Measurements from ENCODE around the gene LPP.

LPP gene

GRCh38 chr3:188782613-188783124, 628.7 kb downstream of the LPP start:
- DNase-seq (ENCODE audit: low read depth, low spot score), result no peak

- no peak for DNase-seq (ENCODE audit: low read depth, low spot score)
These were observed 632.5 kb downstream of the LPP start for GRCh38 chr3:188786424-188786823.

GRCh38 chr3:188788621-188789081, 634.7 kb downstream of the LPP start:
- DNase-seq (ENCODE audit: low read depth, low spot score), result no peak

- DNase-seq (ENCODE audit: low read depth, low spot score), result no peak
These were observed 635.3 kb downstream of the LPP start for GRCh38 chr3:188789251-188789650.

- DNase-seq (ENCODE audit: low read depth, low spot score), result no peak
These were observed 637.4 kb downstream of the LPP start for GRCh38 chr3:188791311-188791710.

GRCh38 chr3:188792793-188793192, 638.8 kb downstream of the LPP start:
- DNase-seq (ENCODE audit: low read depth, low spot score), result no peak

GRCh38 chr3:188796122-188796631, 642.2 kb downstream of the LPP start:
- no peak for DNase-seq (ENCODE audit: low read depth, low spot score)

- no peak for DNase-seq (ENCODE audit: low read depth, low spot score)
These were observed 643.1 kb downstream of the LPP start for GRCh38 chr3:188797045-188797444.

GRCh38 chr3:188798556-188799145, 644.7 kb downstream of the LPP start:
- DNase-seq (ENCODE audit: low read depth, low spot score), result no peak

- DNase-seq (ENCODE audit: low read depth, low spot score), result no peak
These were observed 647.4 kb downstream of the LPP start for GRCh38 chr3:188801393-188801792.

GRCh38 chr3:188802645-188803044, 648.7 kb downstream of the LPP start:
- no peak for DNase-seq (ENCODE audit: low read depth, low spot score)

GRCh38 chr3:188807006-188807405, 653.0 kb downstream of the LPP start:
- DNase-seq (ENCODE audit: low read depth, low spot score), result no peak

- DNase-seq (ENCODE audit: low read depth, low spot score), result no peak
These were observed 658.2 kb downstream of the LPP start for GRCh38 chr3:188812198-188812597.

GRCh38 chr3:188814581-188814980, 660.6 kb downstream of the LPP start:
- no peak for DNase-seq (ENCODE audit: low read depth, low spot score)

GRCh38 chr3:188817103-188817934, 663.4 kb downstream of the LPP start:
- no peak for DNase-seq (ENCODE audit: low read depth, low spot score)

GRCh38 chr3:188817935-188818269, 663.9 kb downstream of the LPP start:
- DNase-seq (ENCODE audit: low read depth, low spot score), result no peak

GRCh38 chr3:188818282-188818681, 664.3 kb downstream of the LPP start:
- no peak for DNase-seq (ENCODE audit: low read depth, low spot score)

GRCh38 chr3:188819939-188820338, 666.0 kb downstream of the LPP start:
- no peak for DNase-seq (ENCODE audit: low read depth, low spot score)

GRCh38 chr3:188822004-188822403, 668.0 kb downstream of the LPP start:
- DNase-seq (ENCODE audit: low read depth, low spot score), result no peak

GRCh38 chr3:188822411-188822810, 668.5 kb downstream of the LPP start:
- DNase-seq (ENCODE audit: low read depth, low spot score), result no peak

GRCh38 chr3:188824566-188824965, 670.6 kb downstream of the LPP start:
- DNase-seq (ENCODE audit: low read depth, low spot score), result no peak

GRCh38 chr3:188825901-188826300, 671.9 kb downstream of the LPP start:
- no peak for DNase-seq (ENCODE audit: low read depth, low spot score)

GRCh38 chr3:188826574-188826973, 672.6 kb downstream of the LPP start:
- no peak for DNase-seq (ENCODE audit: low read depth, low spot score)
